Measurements from ENCODE around the gene FYB1. TPM values are rescaled to one million over a fixed set of nuclear protein-coding genes. Genes with fewer than 3 reads are reported as not detected.

The FYB1 gene
- total and polyA plus RNA-seq, 2 of the 4 experiments (the other 2 are of a cell fraction), result not detected

GRCh38 chr5:39209924-39210323, 9.4 kb downstream of the FYB1 start:
- Histone ChIP-seq H3K18ac (ENCODE audit: low read depth, low read length) (no peak overlapping the region), H3K4ac (ENCODE audit: low read depth, low read length) (no peak overlapping the region), H3K27ac (ENCODE audit: insufficient read depth, low read length) (no peak overlapping the region), H4K8ac (ENCODE audit: low read depth in 2 of 2, low read length in 2 of 2) (no peak overlapping the region), H2BK15ac (ENCODE audit: low read depth, low read length) (no peak overlapping the region), H2BK20ac (ENCODE audit: low read depth, low read length) (no peak overlapping the region), H2AFZ (replicated peaks; ENCODE audit: low read length, poor library complexity) (no peak overlapping the region), H3K27me3 (ENCODE audit: control insufficient read depth, insufficient read depth, low read length) (peaks cover 6% of the 10 kb centered on the region), H2AK5ac (ENCODE audit: low read depth, low read length) (no peak overlapping the region), H3K9me3 (ENCODE audit: control insufficient read depth, insufficient read depth, low read length) (no peaks in the 10 kb centered on the region), H3K14ac (replicated peaks; ENCODE audit: low read depth, low read length) (no peak overlapping the region; the same call in 1 of the 2 replicates), H3K4me3 (ENCODE audit: insufficient read depth, low read depth, low read length) (no peak overlapping the region), H3K79me1 (ENCODE audit: low read depth in 1 of 2, low read length in 2 of 2) (no peaks in the 10 kb centered on the region), H2AK9ac (replicated peaks; ENCODE audit: low read depth, low read length, poor library complexity) (no peak overlapping the region), H4K5ac (ENCODE audit: low read depth, low read length) (no peak overlapping the region), H3K9ac (ENCODE audit: low read depth, low read length) (no peak overlapping the region), H3K4me2 (ENCODE audit: low read depth, low read length) (no peak overlapping the region), H4K20me1 (ENCODE audit: insufficient read depth, low read length) (no peaks in the 10 kb centered on the region), H3K4me1 (ENCODE audit: control insufficient read depth, insufficient read depth, low read length) (no peaks in the 10 kb centered on the region), H4K91ac (ENCODE audit: insufficient read depth, low read depth, low read length) (no peak overlapping the region), H3K56ac (ENCODE audit: extremely low read depth, insufficient read depth, low read length) (no peak overlapping the region), H3K23ac (ENCODE audit: low read depth, low read length) (no peak overlapping the region), H3K36me3 (ENCODE audit: control insufficient read depth, insufficient read depth, low read length) (no peaks in the 10 kb centered on the region), H2BK120ac (ENCODE audit: low read depth, low read length) (no peak overlapping the region), H3K9me1 (ENCODE audit: insufficient read depth, low read length) (no peaks in the 10 kb centered on the region), H2BK5ac (ENCODE audit: low read depth, low read length, poor library complexity, severe bottlenecking) (no peak overlapping the region)
- DNase-seq (no peak), ATAC-seq (ENCODE audit: low read depth) (no peak)
- TF ChIP-seq MXI1 (IDR thresholded peaks at IDR 0.05; ENCODE audit: borderline replicate concordance, low read depth, low read length), result no peak
- no peak for TF ChIP-seq FOS (IDR thresholded peaks at IDR 0.05; ENCODE audit: low read depth, low read length)
- TF ChIP-seq CTCF (conservative IDR thresholded peaks at IDR 0.05; ENCODE audit: low read depth, low read length), result no peak
- TF ChIP-seq CEBPB (IDR thresholded peaks at IDR 0.05; ENCODE audit: low read depth, low read length), result no peak
- dilution Hi-C loops (cut with HindIII; ENCODE audit: low sequenced_read_pairs, unreplicated experiment), result no loop called here
- ChIA-PET CTCF (no interaction called here), POLR2A (ENCODE audit: unreplicated experiment) (no interaction called here)
- BruUV-seq (replicated peaks), result no TSS peak
- intact Hi-C loops (cut with micrococcal nuclease), result loop anchor here (10.0 kb wide), 2 partner anchors 165 to 215 kb away; no protein-coding TSS in a partner anchor
- WGBS, 2 experiments (ENCODE audit: extremely low coverage in 2 of 2, insufficient read length in 1 of 2), result 98% methylated on average over 4 of the region's 10 CpGs; no CpG with 5 or more reads in 1 of the 2 experiments
- in situ Hi-C loops (cut with MboI; ENCODE audit: low sequenced_read_pairs), result loop anchor here (25.0 kb wide), 1 partner anchor 352 kb away; no protein-coding TSS in a partner anchor
